SK-N-SH (cell line): ENCODE data around the gene PLA2G4B.

ENCODE experiments used
- TF ChIP-seq, protein P1 (sequence below): fragments of 200-600 bp; sonication (generic); IDR thresholded peaks from 2 replicates; pipeline ENCODE4 v1.6.1; 2017; ENCODE audit warnings: antibody characterized with exemption, mild to moderate bottlenecking, moderate library complexity
- TF ChIP-seq, protein P2 (sequence below): IDR thresholded peaks from 2 replicates; pipeline ENCODE4; 2012

DNA sequence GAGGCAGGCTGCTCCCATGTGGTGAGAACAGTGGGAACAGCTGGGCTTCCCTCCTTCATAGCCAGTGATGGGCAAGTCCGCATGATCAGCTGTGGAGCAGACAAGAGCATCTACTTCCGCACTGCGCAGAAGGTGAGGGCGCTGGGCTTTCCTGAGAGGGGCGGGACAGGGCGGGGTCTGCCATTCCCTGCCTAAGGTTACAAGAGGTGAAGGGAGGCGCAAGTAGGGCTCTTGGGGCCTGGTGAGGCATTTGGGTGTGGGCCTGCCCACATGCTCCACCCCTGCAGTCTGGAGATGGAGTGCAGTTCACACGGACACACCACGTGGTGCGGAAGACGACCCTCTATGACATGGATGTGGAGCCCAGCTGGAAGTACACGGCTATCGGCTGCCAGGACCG, 21.3 kb upstream of the PLA2G4B start:
- TF ChIP-seq, protein P1, sequence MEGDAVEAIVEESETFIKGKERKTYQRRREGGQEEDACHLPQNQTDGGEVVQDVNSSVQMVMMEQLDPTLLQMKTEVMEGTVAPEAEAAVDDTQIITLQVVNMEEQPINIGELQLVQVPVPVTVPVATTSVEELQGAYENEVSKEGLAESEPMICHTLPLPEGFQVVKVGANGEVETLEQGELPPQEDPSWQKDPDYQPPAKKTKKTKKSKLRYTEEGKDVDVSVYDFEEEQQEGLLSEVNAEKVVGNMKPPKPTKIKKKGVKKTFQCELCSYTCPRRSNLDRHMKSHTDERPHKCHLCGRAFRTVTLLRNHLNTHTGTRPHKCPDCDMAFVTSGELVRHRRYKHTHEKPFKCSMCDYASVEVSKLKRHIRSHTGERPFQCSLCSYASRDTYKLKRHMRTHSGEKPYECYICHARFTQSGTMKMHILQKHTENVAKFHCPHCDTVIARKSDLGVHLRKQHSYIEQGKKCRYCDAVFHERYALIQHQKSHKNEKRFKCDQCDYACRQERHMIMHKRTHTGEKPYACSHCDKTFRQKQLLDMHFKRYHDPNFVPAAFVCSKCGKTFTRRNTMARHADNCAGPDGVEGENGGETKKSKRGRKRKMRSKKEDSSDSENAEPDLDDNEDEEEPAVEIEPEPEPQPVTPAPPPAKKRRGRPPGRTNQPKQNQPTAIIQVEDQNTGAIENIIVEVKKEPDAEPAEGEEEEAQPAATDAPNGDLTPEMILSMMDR = no peak
- TF ChIP-seq, protein P2, sequence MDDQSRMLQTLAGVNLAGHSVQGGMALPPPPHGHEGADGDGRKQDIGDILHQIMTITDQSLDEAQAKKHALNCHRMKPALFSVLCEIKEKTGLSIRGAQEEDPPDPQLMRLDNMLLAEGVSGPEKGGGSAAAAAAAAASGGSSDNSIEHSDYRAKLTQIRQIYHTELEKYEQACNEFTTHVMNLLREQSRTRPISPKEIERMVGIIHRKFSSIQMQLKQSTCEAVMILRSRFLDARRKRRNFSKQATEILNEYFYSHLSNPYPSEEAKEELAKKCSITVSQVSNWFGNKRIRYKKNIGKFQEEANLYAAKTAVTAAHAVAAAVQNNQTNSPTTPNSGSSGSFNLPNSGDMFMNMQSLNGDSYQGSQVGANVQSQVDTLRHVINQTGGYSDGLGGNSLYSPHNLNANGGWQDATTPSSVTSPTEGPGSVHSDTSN = no peak
